H1 (cell line): Measurements from ENCODE around the gene NFE2L2. TPM values are rescaled to one million over a fixed set of nuclear protein-coding genes. Genes with fewer than 3 reads are reported as not detected.

Experiments
- CTCF ChIA-PET: fragments of 300-600 bp; sonication (Branson Sonifier 250); formaldehyde crosslinking; loops from one replicate; lab custom pipeline; 2021; ENCODE audit not compliant: partially characterized antibody; lab: Charles Lee
- POLR2A ChIA-PET: fragments of 300-600 bp; sonication (Branson Sonifier 250); formaldehyde crosslinking; loops from one replicate; lab custom pipeline; 2021; ENCODE audit warnings: inconsistent platforms; ENCODE audit not compliant: partially characterized antibody; lab: Charles Lee
- DNase-seq, 2 experiments: peaks; one replicate each; pipeline versions ENCODE4 v3.0.0 to v3.0.0-alpha.2; 2010 to 2022; ENCODE audit warnings: low spot score in 2 of 2, low read depth in 1 of 2, mixed read lengths in 1 of 2
- FAIRE-seq: peaks from 2 replicates; lab custom pipeline; 2011; peaks lifted over from hg19 to GRCh38; lab: Jason Lieb, UNC
- H2AFZ ChIP-seq: 2 replicates; pipeline ENCODE4 v1.8.1; 2012; ENCODE audit warnings: low read length, inconsistent platforms
- H2AK5ac ChIP-seq: 2 replicates; pipeline ENCODE4 v1.6.1; 2013; ENCODE audit warnings: low read depth, low read length
- H2BK120ac ChIP-seq: replicated peaks from 2 replicates; pipeline ENCODE3; 2013; ENCODE audit warnings: low read depth, low read length, inconsistent platforms
- H2BK12ac ChIP-seq: 2 replicates; pipeline ENCODE4 v1.6.1; 2013; ENCODE audit warnings: low read depth, low read length
- H2BK15ac ChIP-seq: 2 replicates; pipeline ENCODE4 v1.6.1; 2013; ENCODE audit warnings: low read length
- H2BK20ac ChIP-seq: 2 replicates; pipeline ENCODE4 v1.6.1; 2013; ENCODE audit warnings: low read length
- H2BK5ac ChIP-seq: 2 replicates; pipeline ENCODE4 v1.6.1; 2013; ENCODE audit warnings: low read depth, low read length
- H3K14ac ChIP-seq: 2 replicates; pipeline ENCODE4 v1.6.1; 2013; ENCODE audit warnings: inconsistent platforms; ENCODE audit not compliant: insufficient read length
- H3K18ac ChIP-seq: 2 replicates; pipeline ENCODE4 v1.6.1; 2013; ENCODE audit warnings: low read length; ENCODE audit errors: extremely low read depth
- H3K23ac ChIP-seq: 2 replicates; pipeline ENCODE4 v1.6.1; 2013; ENCODE audit warnings: inconsistent platforms; ENCODE audit not compliant: insufficient read length
- H3K23me2 ChIP-seq: 2 replicates; pipeline ENCODE4 v1.6.1; 2013; ENCODE audit warnings: low read depth, low read length
- H3K27ac ChIP-seq: 2 replicates; pipeline ENCODE4 v1.6.1; 2011; ENCODE audit warnings: low read depth, low read length, inconsistent platforms
- H3K27me3 ChIP-seq, 4 experiments: replicated peaks in 1 of 4; 1 replicate in 1 of 4; 2 replicates in 3 of 4; pipeline versions ENCODE4 v1.6.1 to v1.8.1; 2011 to 2013; ENCODE audit warnings: low read length in 3 of 4, mild to moderate bottlenecking in 3 of 4, inconsistent platforms in 2 of 4, mixed read lengths in 2 of 4, moderate library complexity in 1 of 4; ENCODE audit not compliant: control insufficient read depth in 3 of 4, insufficient read depth in 3 of 4; ENCODE audit errors: extremely low read depth in 1 of 4
- H3K36me3 ChIP-seq, 4 experiments: 2 replicates each; pipeline versions ENCODE4 v1.6.1 to v1.8.1; 2011 to 2013; ENCODE audit warnings: mild to moderate bottlenecking in 4 of 4, low read length in 3 of 4, moderate library complexity in 2 of 4, control low read depth in 1 of 4, inconsistent platforms in 1 of 4; ENCODE audit not compliant: insufficient read depth in 4 of 4, control insufficient read depth in 2 of 4
- H3K4ac ChIP-seq: replicated peaks from 2 replicates; pipeline ENCODE3; 2013; ENCODE audit warnings: low read length, low read depth, mixed read lengths, inconsistent platforms; ENCODE audit not compliant: insufficient read length
- H3K4me1 ChIP-seq, 4 experiments: replicated peaks in 1 of 4; 1 replicate in 1 of 4; 2 replicates in 3 of 4; pipeline versions ENCODE4 v1.6.1 to v1.8.1; 2011 to 2013; ENCODE audit warnings: low read length in 3 of 4, inconsistent platforms in 2 of 4, mixed read lengths in 1 of 4; ENCODE audit not compliant: insufficient read depth in 4 of 4, control insufficient read depth in 3 of 4
- H3K4me2 ChIP-seq, 2 experiments: 2 replicates each; pipeline versions ENCODE4 v1.6.1 to v1.8.1; 2011 to 2013; ENCODE audit warnings: low read depth in 2 of 2, low read length in 2 of 2, control low read depth in 1 of 2, inconsistent platforms in 1 of 2, mild to moderate bottlenecking in 1 of 2; ENCODE audit not compliant: insufficient read depth in 1 of 2
- H3K4me3 ChIP-seq, 4 experiments: fragments of 200-600, 300-600 bp in 1 of 4; sonication (generic), shearing (Covaris generic), sonication (Bioruptor Twin) in 1 of 4; 2 replicates each; pipeline versions ENCODE4 v1.5.1 to v1.8.1; 2011 to 2016; ENCODE audit warnings: low read length in 4 of 4, low read depth in 3 of 4, control low read depth in 2 of 4, inconsistent platforms in 2 of 4, mild to moderate bottlenecking in 2 of 4, mixed read lengths in 1 of 4, moderate library complexity in 1 of 4; ENCODE audit not compliant: insufficient read depth in 2 of 4; ENCODE audit errors: extremely low read depth in 1 of 4
- H3K56ac ChIP-seq: replicated peaks from 2 replicates; pipeline ENCODE3; 2013; ENCODE audit warnings: low read depth, mild to moderate bottlenecking, mixed read lengths, low read length, inconsistent platforms; ENCODE audit not compliant: insufficient read length
- H3K79me1 ChIP-seq: 2 replicates; pipeline ENCODE4 v1.6.1; 2013; ENCODE audit warnings: low read depth, low read length, control low read depth
- H3K79me2 ChIP-seq, 2 experiments: 2 replicates each; pipeline versions ENCODE4 v1.6.1 to v1.8.1; 2012 to 2013; ENCODE audit warnings: low read length in 2 of 2, mild to moderate bottlenecking in 2 of 2, inconsistent platforms in 1 of 2; ENCODE audit not compliant: insufficient read depth in 2 of 2, control insufficient read depth in 1 of 2
- H3K9ac ChIP-seq, 4 experiments: replicated peaks in 1 of 4; 1 replicate in 1 of 4; 2 replicates in 3 of 4; pipeline versions ENCODE4 v1.6.1 to v1.8.1; 2011 to 2013; ENCODE audit warnings: low read depth in 3 of 4, low read length in 3 of 4, control low read depth in 2 of 4, mild to moderate bottlenecking in 2 of 4, moderate library complexity in 2 of 4, inconsistent platforms in 1 of 4; ENCODE audit errors: extremely low read depth in 1 of 4
- H3K9me3 ChIP-seq, 2 experiments: 2 replicates each; pipeline versions ENCODE4 v1.6.1 to v1.8.1; 2012 to 2013; ENCODE audit warnings: mild to moderate bottlenecking in 2 of 2, moderate library complexity in 2 of 2, control low read depth in 1 of 2, inconsistent platforms in 1 of 2, low read depth in 1 of 2, low read length in 1 of 2, mixed read lengths in 1 of 2; ENCODE audit not compliant: insufficient read depth in 2 of 2
- H4K20me1 ChIP-seq, 2 experiments: replicated peaks in 1 of 2; 2 replicates each; pipeline versions ENCODE3 to v1.8.1; 2011 to 2013; ENCODE audit warnings: inconsistent platforms in 2 of 2, low read length in 2 of 2, mild to moderate bottlenecking in 1 of 2; ENCODE audit not compliant: insufficient read depth in 2 of 2, control insufficient read depth in 1 of 2
- H4K5ac ChIP-seq: 2 replicates; pipeline ENCODE4 v1.6.1; 2013; ENCODE audit warnings: low read length, low read depth, mixed read lengths, inconsistent platforms; ENCODE audit not compliant: insufficient read length
- H4K8ac ChIP-seq: 2 replicates; pipeline ENCODE4 v1.8.0; 2013; ENCODE audit warnings: mild to moderate bottlenecking, moderate library complexity, low read length, inconsistent platforms; ENCODE audit not compliant: insufficient read depth; ENCODE audit errors: extremely low read depth
- H4K91ac ChIP-seq: replicated peaks from 2 replicates; pipeline ENCODE3; 2013; ENCODE audit warnings: low read length, mixed read lengths, inconsistent platforms; ENCODE audit not compliant: insufficient read length
- CTBP2 ChIP-seq: IDR thresholded peaks from 2 replicates; pipeline ENCODE4 v1.7.0; 2011; ENCODE audit warnings: borderline replicate concordance, mild to moderate bottlenecking, moderate library complexity, mixed read lengths, low read length; ENCODE audit not compliant: insufficient read depth, insufficient read length
- PHF8 ChIP-seq: fragments of 200-600 bp; sonication (generic); conservative IDR thresholded peaks from 2 replicates; pipeline ENCODE4 v1.7.1; 2012; ENCODE audit warnings: low read depth, mild to moderate bottlenecking, inconsistent platforms, low read length, moderate library complexity
- POU5F1 ChIP-seq: IDR thresholded peaks from 2 replicates; pipeline ENCODE4 v1.6.1; 2011; ENCODE audit warnings: low read depth, mild to moderate bottlenecking, low read length, moderate library complexity
- RAD21 ChIP-seq, 2 experiments: IDR thresholded peaks in 1 of 2; conservative IDR thresholded peaks in 1 of 2; 2 replicates each; pipeline ENCODE4 v1.6.1; 2011; ENCODE audit warnings: low read depth in 2 of 2, low read length in 2 of 2, improper control_type of control experiment in 1 of 2, inconsistent platforms in 1 of 2, mild to moderate bottlenecking in 1 of 2, moderate library complexity in 1 of 2
- SIN3A ChIP-seq, 2 experiments: IDR thresholded peaks in 1 of 2; conservative IDR thresholded peaks in 1 of 2; 2 replicates each; pipeline ENCODE4 v1.6.1; 2011 to 2012; ENCODE audit warnings: low read length in 2 of 2, improper control_type of control experiment in 1 of 2, low read depth in 1 of 2, mild to moderate bottlenecking in 1 of 2
- WGBS, 2 experiments: shearing (Covaris generic) in 1 of 2; methylation state at CpG; one replicate each; pipeline versions ENCODE4 v1.1.6 to v1.1.7; 2013 to 2015; ENCODE audit warnings: low lambda C conversion rate in 2 of 2, mixed read lengths in 2 of 2, inconsistent platforms in 1 of 2, low coverage in 1 of 2, missing lambda C conversion rate in 1 of 2; ENCODE audit not compliant: insufficient replicate concordance in 2 of 2, insufficient coverage in 1 of 2, insufficient read length in 1 of 2; ENCODE audit errors: extremely low coverage in 1 of 2, missing lambda C conversion rate in 1 of 2; 5-methylcytosine and 5-hydroxymethylcytosine counted together
- polyA plus RNA-seq, 7 experiments: library from polyadenylated mRNA; depleted of rRNA in 3 of 7; stranded (reverse) in 5 of 7; unstranded in 2 of 7; fragments of >200 nt in 5 of 7; fragments of 200-250 nt in 2 of 7; gene quantifications; 1 replicate in 5 of 7; 2 replicates in 1 of 7; 4 replicates in 1 of 7; pipeline versions ENCODE4 v1.2.1 to v1.2.3, GENCODE V29; 2011 to 2013; ENCODE audit warnings: missing spikeins in 2 of 7, mixed read lengths in 2 of 7
- total RNA-seq: library from RNA; stranded (reverse); fragmentation: NEBNext Ultra II Directional; extraction: Animal tissue kit (Norgen Biotek cat#: 25700); gene quantifications from 2 replicates; pipeline ENCODE4 v1.2.1, GENCODE V29; 2021

Gene NFE2L2
- total and polyA plus RNA-seq, 2 of the 8 experiments (the other 6 are each of a cell fraction or from before 2014, with no cell fraction given), result 33.2 to 34.5 TPM

- H2BK15ac ChIP-seq, result no peak overlapping the region
- no peak overlapping the region for H4K5ac ChIP-seq
- H3K14ac ChIP-seq, result no peak overlapping the region
- no peak overlapping the region for H2BK120ac ChIP-seq
- no peak overlapping the region for H2BK12ac ChIP-seq
- H3K9me3 ChIP-seq, result no peaks in the 10 kb centered on the region
- no peak overlapping the region for H3K4me3 ChIP-seq
- FAIRE-seq (no peak), DNase-seq (no peak)
- H4K20me1 ChIP-seq, result peaks cover 0 to 9% of the 10 kb centered on the region in 2 experiments
- no peaks in the 10 kb centered on the region for H3K27me3 ChIP-seq
- no peak overlapping the region for H2BK20ac ChIP-seq
- peaks cover 2 to 9% (median 5%) of the 10 kb centered on the region in 4 experiments; a peak in 5 of 7 replicates for H3K4me1 ChIP-seq
- no peak overlapping the region for H4K8ac ChIP-seq
- H2BK5ac ChIP-seq, result no peak overlapping the region
- no peak overlapping the region for H3K56ac ChIP-seq
- H3K23ac ChIP-seq, result no peak overlapping the region
- peaks cover 7 to 91% of the 10 kb centered on the region in 2 experiments for H3K79me2 ChIP-seq
- H3K4me2 ChIP-seq, result no peak overlapping the region
- H2AK5ac ChIP-seq, result no peak overlapping the region
- H4K91ac ChIP-seq, result no peak overlapping the region
- no peak overlapping the region for H3K27ac ChIP-seq
- POLR2A ChIA-PET, result interaction anchor here (0.9 to 7.1 kb wide), 4 partner anchors 8 to 27 kb away, joined by 3 to 56 read pairs (median 6); no protein-coding TSS in a partner anchor
- H3K4ac ChIP-seq, result no peak overlapping the region
- H2AFZ ChIP-seq, result no peak overlapping the region
- H3K23me2 ChIP-seq, result 0 out of 2 replicates have a peak, but pooled peaks cover 1% of the 10 kb centered on the region
- H3K9ac ChIP-seq, result no peak overlapping the region
- no peaks in the 10 kb centered on the region for H3K36me3 ChIP-seq
- H3K79me1 ChIP-seq, result peaks cover 12% of the 10 kb centered on the region
- CTCF ChIA-PET, result interaction anchor here (0.9 to 5.9 kb wide), 3 partner anchors 12 to 81 kb away, joined by 3 to 41 read pairs (median 3); no protein-coding TSS in a partner anchor
- H3K18ac ChIP-seq, result no peak overlapping the region
- WGBS, 2 experiments, result 77% methylated on average over 1 of the region's 1 CpG; no CpG with 5 or more reads in 1 of the 2 experiments
- TF ChIP-seq PHF8 (no peak), RAD21 (IDR thresholded peaks at IDR 0.05 in 1 of 2, conservative IDR thresholded peaks at IDR 0.05 in 1 of 2; ENCODE audit: low read depth in 2 of 2, low read length in 2 of 2) (no peak), POU5F1 (no peak), CTBP2 (no peak), SIN3A (conservative IDR thresholded peaks at IDR 0.05 in 1 of 2, IDR thresholded peaks at IDR 0.05 in 1 of 2; ENCODE audit: low read depth in 1 of 2, low read length in 2 of 2) (no peak)
Measured at GRCh38 chr2:177241711-177242120, 22.8 kb downstream of the NFE2L2 start.
